ENCODE results near the gene AURKA.

GRCh38 chr20:56382696-56383095, 9.3 kb downstream of the AURKA start:
- TF ChIP-seq CTCF (conservative IDR thresholded peaks at IDR 0.05; ENCODE audit: low read length) = no peak
- TF ChIP-seq EZH2phosphoT487 (IDR thresholded peaks at IDR 0.05; ENCODE audit: borderline replicate concordance) = no peak

Measured in Loucy (cell line).